IPS DF 19.7 (cell line): Measurements from ENCODE around the gene GFOD1.
"Not testable (repeated sequence)": the region's sequence is repeated elsewhere in the genome, so short reads cannot be mapped to it uniquely, and the experiment has no call there.

Experiments used
- DNase-seq: peaks from one replicate; pipeline ENCODE4 v3.0.0-alpha.2; 2013; ENCODE audit warnings: low read depth, low spot score

The GFOD1 gene

GRCh38 chr6:13404892-13405254 is 82.5 kb downstream of the GFOD1 start:
- no peak for DNase-seq

- no peak for DNase-seq
Observed at GRCh38 chr6:13404228-13404891, 83.0 kb downstream of the GFOD1 start.

- no peak for DNase-seq
Observed at GRCh38 chr6:13402711-13403110, 84.7 kb downstream of the GFOD1 start.

GRCh38 chr6:13400772-13401171 is 86.6 kb downstream of the GFOD1 start:
- DNase-seq, result no peak

- DNase-seq, result no peak
Observed at GRCh38 chr6:13398421-13398994, 88.9 kb downstream of the GFOD1 start.

- no peak for DNase-seq
Observed at GRCh38 chr6:13398069-13398381, 89.4 kb downstream of the GFOD1 start.

- DNase-seq, result no peak
Observed at GRCh38 chr6:13397359-13398068, 89.9 kb downstream of the GFOD1 start.

- no peak for DNase-seq
Observed at GRCh38 chr6:13396241-13396792, 91.1 kb downstream of the GFOD1 start.

- no peak for DNase-seq
Observed at GRCh38 chr6:13395272-13396237, 91.8 kb downstream of the GFOD1 start.

- DNase-seq, result no peak
Observed at GRCh38 chr6:13392462-13392861, 94.9 kb downstream of the GFOD1 start.

GRCh38 chr6:13391537-13391936 is 95.9 kb downstream of the GFOD1 start:
- DNase-seq, result no peak

GRCh38 chr6:13390658-13391057 is 96.7 kb downstream of the GFOD1 start:
- no peak for DNase-seq

GRCh38 chr6:13389237-13389636 is 98.2 kb downstream of the GFOD1 start:
- DNase-seq, result not testable (repeated sequence)

- not testable (repeated sequence) for DNase-seq
Observed at GRCh38 chr6:13388769-13389168, 98.6 kb downstream of the GFOD1 start.

GRCh38 chr6:13384966-13385365 is 102.4 kb downstream of the GFOD1 start:
- DNase-seq, result no peak

- DNase-seq, result no peak
Observed at GRCh38 chr6:13384506-13384905, 102.9 kb downstream of the GFOD1 start.

- DNase-seq, result no peak
Observed at GRCh38 chr6:13383328-13384163, 103.9 kb downstream of the GFOD1 start.

- no peak for DNase-seq
Observed at GRCh38 chr6:13380761-13381160, 106.6 kb downstream of the GFOD1 start.

- DNase-seq, result no peak
Observed at GRCh38 chr6:13378669-13379590, 108.5 kb downstream of the GFOD1 start.
